GM08714 (cell line): Measurements from ENCODE around the gene UQCC5.

Source experiments
- H3K4me3 ChIP-seq: fragments of 200-500 bp; sonication (Bioruptor generic); 2 replicates; pipeline ENCODE4 v1.5.1; 2014; ENCODE audit warnings: mild to moderate bottlenecking, low read length, inconsistent platforms
- ZNF274 ChIP-seq: IDR thresholded peaks from 2 replicates; pipeline ENCODE4 v1.6.1; 2012; ENCODE audit warnings: mild to moderate bottlenecking, low read depth, low read length

UQCC5 gene

GRCh38 chr3:52495777-52496602, 40.4 kb upstream of the UQCC5 start:
- H3K4me3 ChIP-seq: no peak overlapping the region
- no peak for TF ChIP-seq ZNF274

- TF ChIP-seq ZNF274: no peak
- H3K4me3 ChIP-seq: no peak overlapping the region
Measured at GRCh38 chr3:52498137-52499054, 38.0 kb upstream of the UQCC5 start.

- no peak for TF ChIP-seq ZNF274
Measured at GRCh38 chr3:52501046-52501445, 35.4 kb upstream of the UQCC5 start.

GRCh38 chr3:52502001-52502400, 34.4 kb upstream of the UQCC5 start:
- H3K4me3 ChIP-seq: no peak overlapping the region
- TF ChIP-seq ZNF274: no peak

More at GRCh38 chr3:52501046-52501445, 35.4 kb upstream of the UQCC5 start:
- H3K4me3 ChIP-seq: no peak overlapping the region

- no peak for TF ChIP-seq ZNF274
- no peak overlapping the region for H3K4me3 ChIP-seq
Measured at GRCh38 chr3:52502808-52503350, 33.5 kb upstream of the UQCC5 start.

- no peak overlapping the region for H3K4me3 ChIP-seq
- TF ChIP-seq ZNF274: no peak
Measured at GRCh38 chr3:52503788-52504424, 32.5 kb upstream of the UQCC5 start.

GRCh38 chr3:52504977-52505376, 31.4 kb upstream of the UQCC5 start:
- no peak for TF ChIP-seq ZNF274
- no peak overlapping the region for H3K4me3 ChIP-seq

- no peak for TF ChIP-seq ZNF274
- no peak overlapping the region for H3K4me3 ChIP-seq
Measured at GRCh38 chr3:52506266-52506966, 30.0 kb upstream of the UQCC5 start.

- no peak for TF ChIP-seq ZNF274
- no peak overlapping the region for H3K4me3 ChIP-seq
Measured at GRCh38 chr3:52507359-52507758, 29.0 kb upstream of the UQCC5 start.

GRCh38 chr3:52509753-52510328, 26.6 kb upstream of the UQCC5 start:
- H3K4me3 ChIP-seq: no peak overlapping the region
- TF ChIP-seq ZNF274: no peak

GRCh38 chr3:52511509-52511908, 24.9 kb upstream of the UQCC5 start:
- no peak overlapping the region for H3K4me3 ChIP-seq
- no peak for TF ChIP-seq ZNF274

- TF ChIP-seq ZNF274: no peak
- no peak overlapping the region for H3K4me3 ChIP-seq
Measured at GRCh38 chr3:52512105-52512504, 24.3 kb upstream of the UQCC5 start.

GRCh38 chr3:52512727-52513126, 23.7 kb upstream of the UQCC5 start:
- TF ChIP-seq ZNF274: no peak
- no peak overlapping the region for H3K4me3 ChIP-seq
